Measurements from ENCODE around the gene SOX5. TPM values are rescaled to one million over a fixed set of nuclear protein-coding genes. Genes with fewer than 3 reads are reported as not detected.

The SOX5 gene
- total RNA-seq, 1 experiment from 2014 or later, result 3.1 TPM

DNA sequence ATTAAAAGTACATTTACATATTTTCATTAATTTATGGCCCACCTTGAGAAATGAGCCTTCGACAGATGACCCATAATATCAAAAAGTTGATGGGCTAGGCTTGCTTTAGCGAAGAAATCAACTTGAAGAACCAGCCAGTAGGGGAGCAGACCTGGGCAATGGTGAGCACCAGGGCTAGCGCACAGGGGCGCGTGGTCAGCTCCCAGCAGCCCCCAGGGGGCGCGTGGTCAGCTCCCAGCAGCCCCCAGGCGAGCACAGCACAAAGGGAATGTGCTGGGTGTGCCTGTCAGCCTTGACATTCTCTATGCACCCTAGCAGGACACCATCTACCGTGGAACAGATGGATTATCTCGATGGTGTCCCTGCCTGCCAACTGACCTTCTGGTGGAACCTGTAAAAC, 15.3 kb upstream of the SOX5 start:
- Mint-ChIP-seq H3K27ac (no peak overlapping the region), H3K27me3 (ENCODE audit: low read depth) (no peaks in the 10 kb centered on the region), H3K4me1 (no peaks in the 10 kb centered on the region), H3K36me3 (ENCODE audit: insufficient read depth in 1 of 3, low read depth in 3 of 3) (no peaks in the 10 kb centered on the region), H3K4me3 (no peak overlapping the region), H3K9me3 (no peaks in the 10 kb centered on the region)
- Histone ChIP-seq H2AK5ac (ENCODE audit: insufficient read length, low read length) (no peak overlapping the region), H3K9me3 (ENCODE audit: control insufficient read depth, low read depth, low read length) (no peaks in the 10 kb centered on the region), H3K56ac (ENCODE audit: insufficient read length, low read depth, low read length) (no peak overlapping the region), H3K79me2 (ENCODE audit: insufficient read depth, low read length) (no peaks in the 10 kb centered on the region), H4K5ac (ENCODE audit: insufficient read length, low read depth, low read length) (no peak overlapping the region), H3K4me1 (ENCODE audit: insufficient read depth, low read length) (no peaks in the 10 kb centered on the region), H3K23ac (ENCODE audit: insufficient read length, low read depth, low read length) (no peak overlapping the region), H2BK12ac (ENCODE audit: insufficient read length, low read depth, low read length) (no peak overlapping the region), H2AFZ (ENCODE audit: low read length) (no peak overlapping the region), H4K20me1 (ENCODE audit: control insufficient read depth, insufficient read depth, insufficient read length) (no peaks in the 10 kb centered on the region), H2BK120ac (ENCODE audit: low read depth, low read length, poor library complexity, severe bottlenecking) (no peak overlapping the region), H3K79me1 (ENCODE audit: insufficient read depth, low read depth, low read length, poor library complexity, severe bottlenecking) (no peaks in the 10 kb centered on the region), H3K27ac (ENCODE audit: insufficient read length, low read depth, low read length) (no peak overlapping the region), H4K91ac (ENCODE audit: insufficient read length, low read depth, low read length) (no peak overlapping the region), H4K8ac (replicated peaks; ENCODE audit: insufficient read length, low read depth, low read length) (no peak overlapping the region), H3K14ac (ENCODE audit: insufficient read depth, low read length) (no peak overlapping the region), H3K4ac (ENCODE audit: low read depth, low read length) (no peak overlapping the region), H3K4me2 (ENCODE audit: insufficient read depth, insufficient read length, low read length) (no peak overlapping the region), H3K27me3 (ENCODE audit: insufficient read depth, low read length) (no peaks in the 10 kb centered on the region), H2BK5ac (ENCODE audit: insufficient read length, low read length) (no peak overlapping the region), H3T11ph (ENCODE audit: low read length) (no peak overlapping the region), H3K9ac (ENCODE audit: extremely low read depth, insufficient read length, low read length) (no peak overlapping the region), H3K18ac (ENCODE audit: insufficient read length, low read depth, low read length) (no peak overlapping the region), H2BK20ac (ENCODE audit: low read depth, low read length, poor library complexity, severe bottlenecking) (no peak overlapping the region), H3K23me2 (ENCODE audit: insufficient read length, low read depth, low read length, poor library complexity, severe bottlenecking) (no peaks in the 10 kb centered on the region), H2BK15ac (ENCODE audit: low read depth, low read length) (no peak overlapping the region)
- no peak for DNase-seq
- WGBS (ENCODE audit: extremely low coverage, insufficient read length, low lambda C conversion rate), result no CpG with 5 or more reads among the region's 10 CpGs
- TF ChIP-seq, protein P1, sequence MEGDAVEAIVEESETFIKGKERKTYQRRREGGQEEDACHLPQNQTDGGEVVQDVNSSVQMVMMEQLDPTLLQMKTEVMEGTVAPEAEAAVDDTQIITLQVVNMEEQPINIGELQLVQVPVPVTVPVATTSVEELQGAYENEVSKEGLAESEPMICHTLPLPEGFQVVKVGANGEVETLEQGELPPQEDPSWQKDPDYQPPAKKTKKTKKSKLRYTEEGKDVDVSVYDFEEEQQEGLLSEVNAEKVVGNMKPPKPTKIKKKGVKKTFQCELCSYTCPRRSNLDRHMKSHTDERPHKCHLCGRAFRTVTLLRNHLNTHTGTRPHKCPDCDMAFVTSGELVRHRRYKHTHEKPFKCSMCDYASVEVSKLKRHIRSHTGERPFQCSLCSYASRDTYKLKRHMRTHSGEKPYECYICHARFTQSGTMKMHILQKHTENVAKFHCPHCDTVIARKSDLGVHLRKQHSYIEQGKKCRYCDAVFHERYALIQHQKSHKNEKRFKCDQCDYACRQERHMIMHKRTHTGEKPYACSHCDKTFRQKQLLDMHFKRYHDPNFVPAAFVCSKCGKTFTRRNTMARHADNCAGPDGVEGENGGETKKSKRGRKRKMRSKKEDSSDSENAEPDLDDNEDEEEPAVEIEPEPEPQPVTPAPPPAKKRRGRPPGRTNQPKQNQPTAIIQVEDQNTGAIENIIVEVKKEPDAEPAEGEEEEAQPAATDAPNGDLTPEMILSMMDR (conservative IDR thresholded peaks at IDR 0.05), result no peak

Measured in H9 (cell line).